B cell (primary cell): ENCODE data around the gene SCML1.

Experiments used
- EZH2 ChIP-seq: IDR thresholded peaks from 2 replicates; pipeline ENCODE4 v1.6.1; 2012; ENCODE audit warnings: borderline replicate concordance, low read depth, mild to moderate bottlenecking, moderate library complexity, low read length; ENCODE audit not compliant: insufficient read depth, poor library complexity, severe bottlenecking
- TF ChIP-seq, protein P1 (sequence below): fragments of 200-600 bp; IDR thresholded peaks from one replicate; pipeline ENCODE4 v1.8.0; 2022; ENCODE audit warnings: antibody characterized with exemption, mild to moderate bottlenecking

GRCh38 chrX:17803449-17803848 lies 66.2 kb downstream of the SCML1 start:
- no peak for TF ChIP-seq EZH2
- TF ChIP-seq, protein P1, sequence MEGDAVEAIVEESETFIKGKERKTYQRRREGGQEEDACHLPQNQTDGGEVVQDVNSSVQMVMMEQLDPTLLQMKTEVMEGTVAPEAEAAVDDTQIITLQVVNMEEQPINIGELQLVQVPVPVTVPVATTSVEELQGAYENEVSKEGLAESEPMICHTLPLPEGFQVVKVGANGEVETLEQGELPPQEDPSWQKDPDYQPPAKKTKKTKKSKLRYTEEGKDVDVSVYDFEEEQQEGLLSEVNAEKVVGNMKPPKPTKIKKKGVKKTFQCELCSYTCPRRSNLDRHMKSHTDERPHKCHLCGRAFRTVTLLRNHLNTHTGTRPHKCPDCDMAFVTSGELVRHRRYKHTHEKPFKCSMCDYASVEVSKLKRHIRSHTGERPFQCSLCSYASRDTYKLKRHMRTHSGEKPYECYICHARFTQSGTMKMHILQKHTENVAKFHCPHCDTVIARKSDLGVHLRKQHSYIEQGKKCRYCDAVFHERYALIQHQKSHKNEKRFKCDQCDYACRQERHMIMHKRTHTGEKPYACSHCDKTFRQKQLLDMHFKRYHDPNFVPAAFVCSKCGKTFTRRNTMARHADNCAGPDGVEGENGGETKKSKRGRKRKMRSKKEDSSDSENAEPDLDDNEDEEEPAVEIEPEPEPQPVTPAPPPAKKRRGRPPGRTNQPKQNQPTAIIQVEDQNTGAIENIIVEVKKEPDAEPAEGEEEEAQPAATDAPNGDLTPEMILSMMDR = no peak
